K562 (cell line): ENCODE data around the gene NACC1. TPM values are rescaled to one million over a fixed set of nuclear protein-coding genes. Genes with fewer than 3 reads are reported as not detected.

Source experiments
- KAT8 ChIP-seq: fragments of 450-650 bp; IDR thresholded peaks from 2 replicates; pipeline ENCODE4 v1.6.1; 2016; ENCODE audit warnings: low read depth, mild to moderate bottlenecking
- KDM2B ChIP-seq: fragments of 250-450 bp; sonication (Bioruptor Pico); IDR thresholded peaks from 2 replicates; pipeline ENCODE4 v1.8.0; 2021; ENCODE audit warnings: mild to moderate bottlenecking, moderate library complexity
- MTA1 ChIP-seq: fragments of 450-650 bp; IDR thresholded peaks from 2 replicates; pipeline ENCODE4 v1.6.1; 2017; ENCODE audit warnings: borderline replicate concordance
- MTA3 ChIP-seq: fragments of 450-650 bp; formaldehyde crosslinking; IDR thresholded peaks from 2 replicates; pipeline ENCODE4 v1.6.1; 2017; ENCODE audit warnings: mild to moderate bottlenecking, borderline replicate concordance
- NR2C1 ChIP-seq, 2 experiments: fragments of 450-650 bp; IDR thresholded peaks; 2 replicates each; pipeline ENCODE4 v1.6.1; 2017; ENCODE audit warnings: mild to moderate bottlenecking in 2 of 2, antibody characterized with exemption in 1 of 2, inconsistent platforms in 1 of 2, missing compliant biosample characterization in 1 of 2, missing genetic modification characterization in 1 of 2
- PRDM10 ChIP-seq: fragments of 450-650 bp; IDR thresholded peaks from 2 replicates; pipeline ENCODE4 v1.6.1; 2018; ENCODE audit not compliant: partially characterized antibody
- SP2 ChIP-seq: IDR thresholded peaks from 2 replicates; pipeline ENCODE4 v1.6.1; 2011; ENCODE audit warnings: mild to moderate bottlenecking, low read depth, low read length, moderate library complexity; ENCODE audit not compliant: poor library complexity, severe bottlenecking; ENCODE audit errors: extremely low read depth
- TFE3 ChIP-seq: fragments of 450-650 bp; formaldehyde crosslinking; IDR thresholded peaks from 2 replicates; pipeline ENCODE4 v1.4.0; 2020; ENCODE audit warnings: mild to moderate bottlenecking, mixed read lengths
- ZBTB11 ChIP-seq, 3 experiments: fragments of 200-800 bp in 1 of 3; fragments of 250-450 bp in 1 of 3; fragments of 450-650 bp in 1 of 3; sonication (Bioruptor Pico) in 1 of 3; sonication (Bioruptor generic) in 1 of 3; formaldehyde crosslinking in 1 of 3; IDR thresholded peaks; 2 replicates each; pipeline versions ENCODE4 v1.6.1 to v1.8.0; 2016 to 2022; ENCODE audit warnings: mild to moderate bottlenecking in 2 of 3, missing genetic modification characterization in 2 of 3, missing compliant biosample characterization in 1 of 3, moderate library complexity in 1 of 3
- ZNF277 ChIP-seq: fragments of 250-450 bp; sonication (Bioruptor Pico); IDR thresholded peaks from 2 replicates; pipeline ENCODE4 v1.8.0; 2022; ENCODE audit warnings: inconsistent platforms, mild to moderate bottlenecking, moderate library complexity, borderline replicate concordance
- ZNF316 ChIP-seq: fragments of 450-650 bp; IDR thresholded peaks from 2 replicates; pipeline ENCODE4 v1.6.1; 2016
- ZNF512 ChIP-seq: IDR thresholded peaks from 2 replicates; pipeline ENCODE4 v1.6.1; 2016; ENCODE audit warnings: missing genetic modification characterization, missing compliant biosample characterization
- ZNF76 ChIP-seq: fragments of 250-450 bp; sonication (Bioruptor Pico); IDR thresholded peaks from 2 replicates; pipeline ENCODE4 v1.4.0; 2020; ENCODE audit warnings: mild to moderate bottlenecking, moderate library complexity, borderline replicate concordance
- polyA plus RNA-seq, 8 experiments: library from polyadenylated mRNA; depleted of rRNA in 4 of 8; stranded (reverse) in 5 of 8; unstranded in 3 of 8; fragments of >200 nt; fragmentation: Nextera tagmentation in 2 of 8; fragmentation: Illumina TruSeq in 1 of 8; extraction: Ambion mirVana in 2 of 8; extraction: Trizol in 1 of 8; gene quantifications; 2 replicates each; pipeline versions ENCODE4 v1.2.1 to v1.2.3, GENCODE V29; 2011 to 2014; ENCODE audit warnings: inconsistent platforms in 1 of 8, missing spikeins in 1 of 8
- total RNA-seq, 7 experiments: library from RNA; depleted of rRNA in 6 of 7; stranded (reverse); fragments of >200 nt in 6 of 7; fragmentation: Illumina TruSeq in 2 of 7; extraction: Trizol in 2 of 7; gene quantifications; 2 replicates each; pipeline versions ENCODE4 v1.2.1 to v1.2.3, GENCODE V29; 2011 to 2021; ENCODE audit warnings: low replicate concordance in 1 of 7

NACC1 gene
- total and polyA plus RNA-seq, 9 of the 15 experiments (the other 6 are each of a cell fraction or from before 2014, with no cell fraction given): 0.04 to 96.6 (median 25.8) TPM

- TF ChIP-seq KDM2B (no peak), NR2C1 (IDR thresholded peaks at IDR 0.05) (peak; percentile 72), NR2C1 (tag; IDR thresholded peaks at IDR 0.05) (peak; percentile 72), SP2 (no peak), KAT8 (no peak), ZNF76 (CRISPR knock-in tag) (no peak), PRDM10 (no peak), MTA1 (no peak), MTA3 (peak; percentile 81), ZNF277 (CRISPR knock-in tag) (no peak), ZNF316 (no peak), TFE3 (CRISPR knock-in tag) (no peak), ZNF512 (tag) (no peak), ZBTB11 (CRISPR knock-in tag; IDR thresholded peaks at IDR 0.05) (peak in 1 of 3 experiments; percentile 51; a peak in 1 of 6 replicates)
These were observed 37.7 kb downstream of the NACC1 start (continued) for GRCh38 chr19:13155472-13156359.
